HCT116 (cell line): Measurements from ENCODE around the gene ILDR2. TPM values are rescaled to one million over a fixed set of nuclear protein-coding genes. Genes with fewer than 3 reads are reported as not detected.

Source experiments
- ATAC-seq: fragments of 200-7000 bp; cut with Tn5 transposase; 2 replicates; pipeline ENCODE4 v1.9.1; 2020; ENCODE audit warnings: mild to moderate bottlenecking, moderate library complexity
- BruUV-seq: library from RNA; stranded (reverse); fragments of 400-500 nt; replicated peaks from 2 replicates; lab custom pipeline; 2021; lab: Mats Ljungman, UMichigan
- CTCF ChIA-PET: fragments of 300-600 bp; sonication (Branson Sonifier 250); formaldehyde crosslinking; loops from one replicate; lab custom pipeline; 2021; ENCODE audit warnings: antibody characterized with exemption; lab: Charles Lee
- POLR2A ChIA-PET: fragments of 300-600, 350-600 bp; sonication (Branson Sonifier 250); formaldehyde crosslinking; loops from one replicate; lab custom pipeline; 2021; ENCODE audit warnings: antibody characterized with exemption; lab: Charles Lee
- RAD21 ChIA-PET, 2 experiments: fragments of 300-600 bp; sonication (Branson Sonifier 250); formaldehyde crosslinking; loops; one replicate each; lab custom pipeline; 2023; ENCODE audit warnings: low total read pairs in 2 of 2; ENCODE audit not compliant: uncharacterized antibody in 2 of 2, unreplicated experiment in 2 of 2, low non-redundant PET in 1 of 2; lab: Charles Lee
- DNase-seq: peaks from one replicate; pipeline ENCODE4 v3.0.0-alpha.2; 2010; ENCODE audit warnings: low read depth, low spot score
- H2AFZ ChIP-seq: fragments of 200-600 bp; shearing (Covaris generic), sonication (generic); 2 replicates; pipeline ENCODE4 v1.6.1; 2017; ENCODE audit warnings: low read depth, mixed run types, mixed read lengths, antibody characterized with exemption, low read length; ENCODE audit not compliant: poor library complexity, severe bottlenecking
- H3K27ac ChIP-seq: 2 replicates; pipeline ENCODE4 v1.5.1; 2012; ENCODE audit warnings: low read depth, low read length
- H3K27me3 ChIP-seq: fragments of 200-600 bp; sonication (generic); 2 replicates; pipeline ENCODE4 v1.6.1; 2016; ENCODE audit warnings: mixed run types, low read length, mixed read lengths; ENCODE audit not compliant: insufficient read depth
- H3K36me3 ChIP-seq, 2 experiments: fragments of 200-500 bp in 1 of 2; fragments of 200-600 bp in 1 of 2; sonication (Bioruptor generic) in 1 of 2; sonication (generic) in 1 of 2; 2 replicates each; pipeline versions ENCODE4 v1.5.1 to v1.6.1; 2014 to 2016; ENCODE audit warnings: low read length in 2 of 2, inconsistent platforms in 1 of 2, mixed read lengths in 1 of 2, mixed run types in 1 of 2; ENCODE audit not compliant: insufficient read depth in 2 of 2, control insufficient read depth in 1 of 2
- H3K4me1 ChIP-seq, 2 experiments: fragments of 200-600 bp in 1 of 2; sonication (generic) in 1 of 2; 2 replicates each; pipeline versions ENCODE4 v1.5.1 to v1.6.1; 2012 to 2017; ENCODE audit warnings: low read length in 2 of 2, inconsistent platforms in 1 of 2, mild to moderate bottlenecking in 1 of 2, mixed read lengths in 1 of 2, mixed run types in 1 of 2, moderate library complexity in 1 of 2; ENCODE audit not compliant: insufficient read depth in 2 of 2, control insufficient read depth in 1 of 2
- H3K4me2 ChIP-seq: fragments of 200-600 bp; sonication (generic); 2 replicates; pipeline ENCODE4 v1.6.1; 2017; ENCODE audit warnings: mixed run types, low read length, mixed read lengths
- H3K4me3 ChIP-seq, 2 experiments: fragments of 200-600 bp in 1 of 2; sonication (generic) in 1 of 2; replicated peaks in 1 of 2; 2 replicates each; pipeline ENCODE4 v1.5.1; 2011 to 2016; ENCODE audit warnings: low read length in 2 of 2, control low read depth in 1 of 2, low read depth in 1 of 2, mild to moderate bottlenecking in 1 of 2, mixed read lengths in 1 of 2, mixed run types in 1 of 2
- H3K79me2 ChIP-seq: fragments of 200-600 bp; sonication (generic); 2 replicates; pipeline ENCODE4 v1.6.1; 2017; ENCODE audit warnings: mild to moderate bottlenecking, mixed run types, low read length, moderate library complexity, mixed read lengths; ENCODE audit not compliant: insufficient read depth
- H3K9ac ChIP-seq: fragments of 200-600 bp; sonication (generic); 2 replicates; pipeline ENCODE4 v1.6.1; 2016; ENCODE audit warnings: low read length, mixed read lengths
- H3K9me2 ChIP-seq: fragments of 200-600 bp; sonication (generic), shearing (Covaris generic); 2 replicates; pipeline ENCODE4 v1.6.1; 2017; ENCODE audit warnings: mixed run types, mild to moderate bottlenecking, moderate library complexity; ENCODE audit not compliant: insufficient read depth
- H3K9me3 ChIP-seq, 2 experiments: fragments of 200-500 bp in 1 of 2; fragments of 200-600 bp in 1 of 2; sonication (Bioruptor generic) in 1 of 2; sonication (generic) in 1 of 2; 2 replicates each; pipeline ENCODE4 v1.6.1; 2014 to 2017; ENCODE audit warnings: low read length in 2 of 2, mixed read lengths in 2 of 2, inconsistent platforms in 1 of 2, low read depth in 1 of 2, mild to moderate bottlenecking in 1 of 2, mixed run types in 1 of 2, moderate library complexity in 1 of 2; ENCODE audit not compliant: control insufficient read depth in 1 of 2, insufficient read depth in 1 of 2
- H4K20me1 ChIP-seq: fragments of 200-600 bp; sonication (generic), shearing (Covaris generic); 2 replicates; pipeline ENCODE4 v1.6.1; 2017; ENCODE audit warnings: mixed run types, mild to moderate bottlenecking, moderate library complexity; ENCODE audit not compliant: insufficient read depth
- ATF3 ChIP-seq: IDR thresholded peaks from 2 replicates; pipeline ENCODE4 v1.6.1; 2012
- CBX3 ChIP-seq: IDR thresholded peaks from 2 replicates; pipeline ENCODE4 v1.6.1; 2012; ENCODE audit warnings: low read depth
- CEBPB ChIP-seq: IDR thresholded peaks from 2 replicates; pipeline ENCODE4 v1.6.1; 2012; ENCODE audit warnings: low read depth
- EGR1 ChIP-seq: IDR thresholded peaks from 2 replicates; pipeline ENCODE4 v1.6.1; 2012; ENCODE audit warnings: low read depth
- ELF1 ChIP-seq: IDR thresholded peaks from 2 replicates; pipeline ENCODE4 v1.6.1; 2012; ENCODE audit warnings: low read depth, borderline replicate concordance
- EZH2phosphoT487 ChIP-seq: fragments of 200-600 bp; IDR thresholded peaks from 2 replicates; pipeline ENCODE4 v1.6.1; 2018; ENCODE audit warnings: antibody characterized with exemption, borderline replicate concordance
- FOSL1 ChIP-seq: IDR thresholded peaks from 2 replicates; pipeline ENCODE4 v1.6.1; 2012; ENCODE audit warnings: low read depth
- JUND ChIP-seq: IDR thresholded peaks from 2 replicates; pipeline ENCODE4 v1.6.1; 2012
- POLR2A ChIP-seq: IDR thresholded peaks from 2 replicates; pipeline ENCODE4 v1.7.0; 2011; ENCODE audit warnings: borderline replicate concordance; ENCODE audit not compliant: insufficient read depth, insufficient read length; ENCODE audit errors: extremely low read depth
- POLR2AphosphoS5 ChIP-seq: IDR thresholded peaks from 2 replicates; pipeline ENCODE4 v1.6.1; 2011; ENCODE audit warnings: mild to moderate bottlenecking, low read depth, low read length, moderate library complexity
- RAD21 ChIP-seq: IDR thresholded peaks from 2 replicates; pipeline ENCODE4 v1.6.1; 2012; ENCODE audit warnings: low read depth, mild to moderate bottlenecking
- SIN3A ChIP-seq: IDR thresholded peaks from 2 replicates; pipeline ENCODE4 v1.6.1; 2012; ENCODE audit warnings: low read depth
- SP1 ChIP-seq: IDR thresholded peaks from 2 replicates; pipeline ENCODE4 v1.6.1; 2012; ENCODE audit warnings: low read depth
- SRF ChIP-seq: IDR thresholded peaks from 2 replicates; pipeline ENCODE4 v1.6.1; 2012; ENCODE audit warnings: low read depth
- YY1 ChIP-seq: IDR thresholded peaks from 2 replicates; pipeline ENCODE4 v1.6.1; 2011; ENCODE audit warnings: low read length, low read depth, moderate library complexity, mild to moderate bottlenecking; ENCODE audit not compliant: insufficient replicate concordance; ENCODE audit errors: extremely low read depth
- ZBTB33 ChIP-seq: IDR thresholded peaks from 2 replicates; pipeline ENCODE4 v1.6.1; 2011; ENCODE audit warnings: mild to moderate bottlenecking, low read length, moderate library complexity; ENCODE audit not compliant: insufficient replicate concordance; ENCODE audit errors: extremely low read depth
- ZFX ChIP-seq: fragments of 450-650 bp; IDR thresholded peaks from 2 replicates; pipeline ENCODE4 v1.6.1; 2017
- ZNF274 ChIP-seq: fragments of 200-500 bp; sonication (Bioruptor generic); IDR thresholded peaks from 2 replicates; pipeline ENCODE4 v1.6.1; 2014; ENCODE audit warnings: mild to moderate bottlenecking, low read depth, low read length, inconsistent platforms
- intact Hi-C: fragments of 100-400 bp; cut with micrococcal nuclease; formaldehyde crosslinking; loops from 2 replicates; pipeline ENCODE4 v1.10.0; 2022
- total RNA-seq: library from RNA; stranded (reverse); gene quantifications from one replicate; pipeline ENCODE4 v1.2.1, GENCODE V29; 2021; ENCODE audit not compliant: unreplicated experiment
- TF ChIP-seq, protein P1 (sequence below): IDR thresholded peaks from 2 replicates; pipeline ENCODE4 v1.6.1; 2012; ENCODE audit warnings: low read depth
- TF ChIP-seq, protein P2 (sequence below): IDR thresholded peaks from 2 replicates; pipeline ENCODE4 v1.6.1; 2012

Gene ILDR2
- total RNA-seq, 1 experiment from 2014 or later = 2.4 TPM

DNA sequence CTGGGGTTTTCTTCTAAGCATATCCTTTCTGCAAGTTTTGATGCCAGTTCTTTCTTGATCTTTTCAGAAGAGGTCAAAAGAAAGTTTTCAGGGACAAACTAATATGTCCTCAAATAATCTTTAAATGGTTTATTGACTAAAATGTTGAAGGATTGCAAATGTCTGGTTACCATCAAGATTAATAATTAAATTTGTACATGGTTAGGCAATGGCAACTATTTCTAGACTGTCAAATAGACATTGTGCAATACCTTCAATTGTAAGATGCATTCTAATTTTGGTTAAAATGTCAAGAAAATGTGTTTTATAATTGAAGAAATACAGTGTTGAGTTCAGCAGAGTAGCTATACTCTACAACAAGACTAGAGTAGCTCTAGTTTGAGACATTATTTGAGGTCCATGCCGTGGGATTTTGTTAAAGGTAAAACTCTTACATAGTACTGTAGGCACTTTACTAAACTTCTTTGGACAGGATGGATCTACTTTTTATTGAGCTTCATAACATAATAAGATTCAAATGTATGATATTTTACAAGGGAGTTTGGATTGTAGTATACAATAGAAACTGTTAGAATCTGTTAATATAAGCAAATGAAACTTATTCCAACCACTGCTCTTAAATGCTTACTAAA, 36.3 kb upstream of the ILDR2 start:
- intact Hi-C loops = no loop called here
- H3K4me3 ChIP-seq = no peak overlapping the region
- no peak overlapping the region for H3K9ac ChIP-seq
- H3K27ac ChIP-seq = no peak overlapping the region
- H3K9me2 ChIP-seq = no peaks in the 10 kb centered on the region
- no peak overlapping the region for H3K4me2 ChIP-seq
- H3K36me3 ChIP-seq = no peaks in the 10 kb centered on the region
- no peaks in the 10 kb centered on the region for H3K4me1 ChIP-seq
- no peaks in the 10 kb centered on the region for H3K79me2 ChIP-seq
- ChIA-PET POLR2A (no interaction called here), CTCF (no interaction called here)
- DNase-seq (no peak), ATAC-seq (no peak)
- no peaks in the 10 kb centered on the region for H3K9me3 ChIP-seq
- H4K20me1 ChIP-seq = no peaks in the 10 kb centered on the region
- no peak overlapping the region for H2AFZ ChIP-seq
- 0 out of 2 replicates have a peak, but pooled peaks cover 5% of the 10 kb centered on the region for H3K27me3 ChIP-seq
- no peak for TF ChIP-seq SIN3A
- TF ChIP-seq POLR2A = no peak
- no peak for TF ChIP-seq POLR2AphosphoS5
- TF ChIP-seq, protein P1, sequence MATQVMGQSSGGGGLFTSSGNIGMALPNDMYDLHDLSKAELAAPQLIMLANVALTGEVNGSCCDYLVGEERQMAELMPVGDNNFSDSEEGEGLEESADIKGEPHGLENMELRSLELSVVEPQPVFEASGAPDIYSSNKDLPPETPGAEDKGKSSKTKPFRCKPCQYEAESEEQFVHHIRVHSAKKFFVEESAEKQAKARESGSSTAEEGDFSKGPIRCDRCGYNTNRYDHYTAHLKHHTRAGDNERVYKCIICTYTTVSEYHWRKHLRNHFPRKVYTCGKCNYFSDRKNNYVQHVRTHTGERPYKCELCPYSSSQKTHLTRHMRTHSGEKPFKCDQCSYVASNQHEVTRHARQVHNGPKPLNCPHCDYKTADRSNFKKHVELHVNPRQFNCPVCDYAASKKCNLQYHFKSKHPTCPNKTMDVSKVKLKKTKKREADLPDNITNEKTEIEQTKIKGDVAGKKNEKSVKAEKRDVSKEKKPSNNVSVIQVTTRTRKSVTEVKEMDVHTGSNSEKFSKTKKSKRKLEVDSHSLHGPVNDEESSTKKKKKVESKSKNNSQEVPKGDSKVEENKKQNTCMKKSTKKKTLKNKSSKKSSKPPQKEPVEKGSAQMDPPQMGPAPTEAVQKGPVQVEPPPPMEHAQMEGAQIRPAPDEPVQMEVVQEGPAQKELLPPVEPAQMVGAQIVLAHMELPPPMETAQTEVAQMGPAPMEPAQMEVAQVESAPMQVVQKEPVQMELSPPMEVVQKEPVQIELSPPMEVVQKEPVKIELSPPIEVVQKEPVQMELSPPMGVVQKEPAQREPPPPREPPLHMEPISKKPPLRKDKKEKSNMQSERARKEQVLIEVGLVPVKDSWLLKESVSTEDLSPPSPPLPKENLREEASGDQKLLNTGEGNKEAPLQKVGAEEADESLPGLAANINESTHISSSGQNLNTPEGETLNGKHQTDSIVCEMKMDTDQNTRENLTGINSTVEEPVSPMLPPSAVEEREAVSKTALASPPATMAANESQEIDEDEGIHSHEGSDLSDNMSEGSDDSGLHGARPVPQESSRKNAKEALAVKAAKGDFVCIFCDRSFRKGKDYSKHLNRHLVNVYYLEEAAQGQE = no peak
- no peak for TF ChIP-seq ELF1
- no peak for TF ChIP-seq RAD21
- TF ChIP-seq FOSL1 = no peak
- TF ChIP-seq ZNF274 = no peak
- no peak for TF ChIP-seq EGR1
- TF ChIP-seq JUND = no peak
- TF ChIP-seq CBX3 = no peak
- TF ChIP-seq CEBPB = no peak
- no peak for TF ChIP-seq ATF3
- TF ChIP-seq EZH2phosphoT487 = no peak
- no peak for TF ChIP-seq SRF
- TF ChIP-seq ZFX = no peak
- no peak for TF ChIP-seq ZBTB33
- TF ChIP-seq, protein P2, sequence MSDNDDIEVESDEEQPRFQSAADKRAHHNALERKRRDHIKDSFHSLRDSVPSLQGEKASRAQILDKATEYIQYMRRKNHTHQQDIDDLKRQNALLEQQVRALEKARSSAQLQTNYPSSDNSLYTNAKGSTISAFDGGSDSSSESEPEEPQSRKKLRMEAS = no peak
- TF ChIP-seq SP1 = no peak
- no peak for TF ChIP-seq YY1
- TF ChIP-seq, all 23 proteins: peak for 0
- RAD21 ChIA-PET = no interaction called here
- BruUV-seq = no TSS peak
